Measurements from ENCODE around the gene TMEM209. TPM values are rescaled to one million over a fixed set of nuclear protein-coding genes. Genes with fewer than 3 reads are reported as not detected.
"Not testable (repeated sequence)": the region's sequence is repeated elsewhere in the genome, so short reads cannot be mapped to it uniquely, and the experiment has no call there.

The TMEM209 gene
- polyA plus RNA-seq, 1 donor, result 10.7 TPM

- DNase-seq (ENCODE audit: low read depth), result no peak
Measured at GRCh38 chr7:130218806-130219620, 13.8 kb upstream of the TMEM209 start.

DNA sequence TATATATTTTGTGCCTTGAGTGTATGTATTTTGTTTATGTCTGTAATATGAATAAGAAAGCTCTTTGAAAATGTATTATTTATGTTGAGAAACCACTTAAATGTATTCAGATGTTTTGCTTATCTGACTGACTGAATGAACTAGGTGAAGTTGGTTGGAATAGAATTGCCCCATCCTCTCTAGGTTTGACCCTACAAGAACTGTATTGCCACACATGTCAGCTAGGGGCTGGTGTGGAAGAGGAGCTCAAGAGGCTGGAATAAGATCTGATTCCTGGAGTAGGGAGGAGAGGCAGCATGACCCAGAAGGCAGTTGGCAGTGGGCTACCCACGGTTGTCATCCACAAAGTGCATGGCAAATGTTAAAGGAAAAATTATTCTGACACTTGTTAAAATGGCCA, 11.5 kb upstream of the TMEM209 start:
- DNase-seq (ENCODE audit: low read depth), result no peak

DNA sequence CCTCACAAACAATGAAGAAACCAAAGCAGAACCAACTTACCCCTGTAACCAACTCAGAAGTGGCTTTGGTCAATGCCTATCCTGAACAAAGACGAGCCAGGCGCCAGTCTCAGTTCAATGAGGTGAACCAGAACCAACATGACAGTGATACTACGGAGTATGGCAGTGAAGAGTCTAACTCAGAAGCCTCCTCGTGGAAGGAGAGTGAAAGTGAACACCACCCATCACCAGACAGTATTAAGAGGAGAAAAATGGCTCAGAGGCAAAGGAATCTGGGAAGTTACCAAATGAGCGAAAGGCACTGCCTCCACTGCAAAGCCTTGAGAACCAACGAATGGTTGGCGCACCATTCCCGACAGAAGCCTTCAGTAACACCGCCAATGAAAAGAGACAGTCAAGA, 10.8 kb upstream of the TMEM209 start:
- no peak for DNase-seq (ENCODE audit: low read depth)

GRCh38 chr7:130213828-130214227, 8.6 kb upstream of the TMEM209 start:
- no peak for DNase-seq (ENCODE audit: low read depth)

- DNase-seq (ENCODE audit: low read depth), result no peak
Measured at GRCh38 chr7:130210181-130210935, 5.2 kb upstream of the TMEM209 start.

- DNase-seq (ENCODE audit: low read depth), result no peak
Measured at GRCh38 chr7:130208516-130208915, 3.3 kb upstream of the TMEM209 start.

GRCh38 chr7:130207642-130208041, 2.4 kb upstream of the TMEM209 start, which contains the start of gene SSMEM1:
Gene SSMEM1, plus strand, starts transcription at chr7:130207860. Its CDS starts 51 bp downstream, at chr7:130207911.
- no peak for DNase-seq (ENCODE audit: low read depth)

GRCh38 chr7:130207033-130207432, 1.8 kb upstream of the TMEM209 start:
- DNase-seq (ENCODE audit: low read depth), result no peak

GRCh38 chr7:130201796-130202195, 3.4 kb downstream of the TMEM209 start:
- no peak for DNase-seq (ENCODE audit: low read depth)

- no peak for DNase-seq (ENCODE audit: low read depth)
Measured at GRCh38 chr7:130197094-130197493, 8.1 kb downstream of the TMEM209 start.

GRCh38 chr7:130196476-130196875, 8.7 kb downstream of the TMEM209 start:
- no peak for DNase-seq (ENCODE audit: low read depth)

GRCh38 chr7:130195396-130195795, 9.8 kb downstream of the TMEM209 start:
- DNase-seq (ENCODE audit: low read depth), result no peak

- DNase-seq (ENCODE audit: low read depth), result no peak
Measured at GRCh38 chr7:130191791-130192190, 13.4 kb downstream of the TMEM209 start.

- DNase-seq (ENCODE audit: low read depth), result no peak
Measured at GRCh38 chr7:130189343-130189742, 15.9 kb downstream of the TMEM209 start.

DNA sequence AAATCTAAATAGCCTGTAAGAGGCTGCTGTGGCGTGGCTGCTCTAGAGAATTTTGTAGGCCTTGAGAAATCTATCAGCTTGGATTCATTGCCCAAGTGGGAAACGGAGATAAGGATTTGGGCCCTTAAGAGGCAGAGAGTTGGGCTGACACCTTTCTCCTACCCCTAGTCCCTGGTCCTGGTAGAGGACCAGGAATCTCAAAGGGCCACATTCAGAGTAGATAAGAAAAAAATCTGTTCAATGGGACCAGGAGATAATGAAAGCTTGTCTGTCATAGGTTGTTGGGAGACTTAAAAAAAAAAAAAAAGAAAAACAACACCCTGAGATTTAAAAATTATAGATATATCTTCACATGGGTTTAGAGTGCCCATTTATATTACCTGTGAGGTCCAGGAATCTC, 17.8 kb downstream of the TMEM209 start:
- DNase-seq (ENCODE audit: low read depth), result no peak

DNA sequence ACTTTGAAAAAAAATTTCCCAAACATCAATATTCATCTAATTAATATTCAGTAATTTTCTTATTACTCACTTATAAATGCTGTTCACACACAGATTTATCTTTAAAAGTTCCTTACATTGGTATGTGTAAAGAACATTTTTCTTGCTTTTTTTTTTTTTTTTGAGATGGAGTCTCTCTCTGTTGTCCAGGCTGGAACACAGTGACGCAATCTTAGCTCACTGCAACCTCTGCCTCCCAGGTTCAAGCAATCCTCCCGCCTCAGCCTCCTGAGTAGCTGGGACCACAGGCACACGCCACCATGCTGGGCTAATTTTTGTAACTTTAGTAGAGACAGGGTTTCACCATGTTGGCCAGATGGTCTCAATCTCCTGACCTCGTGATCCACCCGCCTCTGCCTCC, 20.9 kb downstream of the TMEM209 start:
- DNase-seq (ENCODE audit: low read depth), result not testable (repeated sequence)

DNA sequence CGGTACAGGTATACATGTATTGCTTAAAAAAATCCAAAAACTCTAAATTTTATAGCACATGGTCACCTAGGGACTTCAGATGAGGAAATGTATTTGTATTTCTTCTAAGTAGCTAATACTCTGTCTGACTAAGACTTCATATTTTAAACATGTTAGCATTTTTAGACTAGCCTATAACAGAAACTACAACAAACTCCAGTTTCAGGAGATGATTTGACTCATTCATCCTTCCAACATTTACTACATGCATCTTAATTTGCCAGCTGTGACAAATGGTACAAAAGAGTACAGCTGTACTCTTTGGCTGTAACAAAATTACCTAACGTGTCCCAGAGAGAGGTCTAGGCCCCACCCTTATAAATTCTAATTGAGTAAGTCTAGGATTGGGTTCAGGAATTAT, 22.2 kb downstream of the TMEM209 start:
- no peak for DNase-seq (ENCODE audit: low read depth)

DNA sequence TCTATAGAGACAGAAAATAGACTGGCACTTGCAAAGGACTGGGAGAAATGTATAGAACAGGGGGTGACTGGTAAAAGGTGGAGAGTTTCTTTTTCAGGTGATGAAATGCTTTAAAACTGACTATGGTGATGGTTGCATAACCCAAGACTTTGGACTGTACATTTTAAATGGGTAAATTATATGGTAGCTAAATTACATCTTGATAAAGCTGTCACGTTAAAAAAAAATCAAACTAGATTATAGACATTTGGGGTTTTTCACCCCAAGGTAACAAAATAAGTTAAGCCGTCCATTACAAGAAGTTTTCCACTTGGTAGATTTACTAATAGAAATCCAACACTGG, 24.0 kb downstream of the TMEM209 start:
- DNase-seq (ENCODE audit: low read depth), result no peak

DNA sequence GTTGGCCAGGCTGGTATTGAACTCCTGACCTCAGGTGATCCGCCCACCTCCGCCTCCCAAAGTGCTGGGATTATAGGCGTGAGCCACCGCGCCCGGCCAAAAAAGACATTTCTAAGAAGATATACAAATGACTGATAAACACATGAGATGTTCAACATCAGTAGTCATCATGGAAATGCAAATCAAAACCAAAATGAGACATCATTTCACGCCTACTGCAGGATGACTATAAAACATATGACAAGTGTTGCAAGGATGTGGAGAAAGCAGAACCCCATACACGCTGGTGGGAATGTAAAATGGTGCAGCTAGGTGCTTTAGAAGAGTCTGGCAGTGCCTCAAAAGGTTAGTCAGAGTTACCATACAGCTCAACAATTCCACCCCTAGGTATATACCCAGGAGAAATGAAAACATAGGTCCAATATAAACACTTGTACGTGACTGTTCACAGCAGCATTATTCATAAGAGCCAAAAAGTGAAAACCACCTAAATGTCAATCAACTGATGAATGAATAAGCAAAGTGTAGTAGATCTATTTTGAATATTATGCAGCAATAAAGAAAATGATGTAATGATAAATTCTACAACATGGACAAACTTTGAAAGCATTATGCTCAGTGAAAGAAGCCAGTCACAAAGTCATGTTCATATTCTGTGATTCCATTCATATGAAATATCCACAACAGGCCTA, 24.5 kb downstream of the TMEM209 start:
- DNase-seq (ENCODE audit: low read depth), result no peak

- no peak for DNase-seq (ENCODE audit: low read depth)
Measured at GRCh38 chr7:130179631-130180030, 25.6 kb downstream of the TMEM209 start.

DNA sequence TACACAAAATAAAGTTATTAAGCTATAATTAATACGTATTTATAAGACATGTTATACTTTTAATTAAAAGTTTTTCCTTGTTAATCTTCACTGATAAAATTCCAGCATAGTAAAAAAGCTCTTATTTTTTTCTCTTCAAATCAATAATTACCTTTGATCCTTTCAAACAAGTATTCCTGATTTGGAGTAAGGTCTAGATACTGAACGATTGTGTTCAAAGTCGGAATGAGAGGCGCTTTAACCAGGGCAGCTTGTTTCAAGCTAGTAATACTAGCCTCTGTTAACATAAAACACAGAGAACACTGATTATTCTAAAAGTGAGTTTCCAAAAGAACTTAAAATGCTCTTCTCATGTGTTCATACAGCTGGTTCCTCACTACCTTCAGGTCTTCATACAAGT, 27.0 kb downstream of the TMEM209 start:
- no peak for DNase-seq (ENCODE audit: low read depth)

- DNase-seq (ENCODE audit: low read depth), result no peak
Measured at GRCh38 chr7:130174237-130174959, 30.8 kb downstream of the TMEM209 start.

All from forelimb muscle (tissue), 1 donor.